GM19455 (cell line): ENCODE data around the gene FAIM2.
"Not testable (repeated sequence)": the region's sequence is repeated elsewhere in the genome, so short reads cannot be mapped to it uniquely, and the experiment has no call there.

Experiments used
- ATAC-seq: cut with Tn5 transposase; IDR thresholded peaks from one replicate; pipeline ENCODE4 v1.9.1; 2021; ENCODE audit not compliant: unreplicated experiment

FAIM2 gene

GRCh38 chr12:49881415-49882247 is 22.1 kb downstream of the FAIM2 start:
- ATAC-seq, result no peak

GRCh38 chr12:49880756-49881414 is 22.8 kb downstream of the FAIM2 start:
- no peak for ATAC-seq

GRCh38 chr12:49879065-49879464 is 24.6 kb downstream of the FAIM2 start:
- not testable (repeated sequence) for ATAC-seq

- no peak for ATAC-seq
Measured at GRCh38 chr12:49878021-49878420, 25.7 kb downstream of the FAIM2 start.

- ATAC-seq, result no peak
Measured at GRCh38 chr12:49877066-49877465, 26.6 kb downstream of the FAIM2 start.

- no peak for ATAC-seq
Measured at GRCh38 chr12:49876070-49876469, 27.6 kb downstream of the FAIM2 start.

GRCh38 chr12:49875115-49875720 is 28.5 kb downstream of the FAIM2 start:
- no peak for ATAC-seq

- no peak for ATAC-seq
Measured at GRCh38 chr12:49874142-49874897, 29.4 kb downstream of the FAIM2 start.

GRCh38 chr12:49873361-49873934 is 30.3 kb downstream of the FAIM2 start:
- ATAC-seq, result no peak

- ATAC-seq, result no peak
Measured at GRCh38 chr12:49872781-49873181, 30.9 kb downstream of the FAIM2 start.

- no peak for ATAC-seq
Measured at GRCh38 chr12:49872381-49872780, 31.3 kb downstream of the FAIM2 start.

- ATAC-seq, result not testable (repeated sequence)
Measured at GRCh38 chr12:49871811-49872251, 31.9 kb downstream of the FAIM2 start.

- no peak for ATAC-seq
Measured at GRCh38 chr12:49871263-49871561, 32.5 kb downstream of the FAIM2 start.

GRCh38 chr12:49870501-49871262 is 33.0 kb downstream of the FAIM2 start:
- no peak for ATAC-seq

- ATAC-seq, result no peak
Measured at GRCh38 chr12:49869816-49870500, 33.7 kb downstream of the FAIM2 start.

- ATAC-seq, result no peak
Measured at GRCh38 chr12:49868952-49869815, 34.5 kb downstream of the FAIM2 start.

- ATAC-seq, result no peak
Measured at GRCh38 chr12:49868449-49868848, 35.3 kb downstream of the FAIM2 start.

- no peak for ATAC-seq
Measured at GRCh38 chr12:49867570-49868341, 35.9 kb downstream of the FAIM2 start.
